GM12878 (cell line): ENCODE results near the gene CNDP2. TPM values are rescaled to one million over a fixed set of nuclear protein-coding genes. Genes with fewer than 3 reads are reported as not detected.

Source experiments
- ATAC-seq: fragments of 200-7000 bp; cut with Tn5 transposase; 3 replicates; pipeline ENCODE4 v1.9.1; 2020; ENCODE audit warnings: mild to moderate bottlenecking, moderate library complexity
- BruUV-seq: library from RNA; stranded (reverse); fragments of 400-500 nt; replicated peaks from 2 replicates; lab custom pipeline; 2021; lab: Mats Ljungman, UMichigan
- CTCF ChIA-PET: fragments of 300-600 bp; sonication (Branson Sonifier 250); formaldehyde crosslinking; extraction: SDS; loops from one replicate; lab custom pipeline; 2021; ENCODE audit warnings: inconsistent platforms; lab: Yijun Ruan, JAX
- POLR2A ChIA-PET: fragments of 350-600 bp; formaldehyde crosslinking; extraction: SDS; loops from one replicate; lab custom pipeline; 2021; ENCODE audit warnings: inconsistent platforms; lab: Charles Lee
- RAD21 ChIA-PET: fragments of 300-600 bp; sonication (Branson Sonifier 250); formaldehyde crosslinking; loops from one replicate; lab custom pipeline; 2023; ENCODE audit warnings: antibody characterized with exemption; ENCODE audit not compliant: unreplicated experiment; lab: Charles Lee
- SMC1A ChIA-PET: fragments of 300-600 bp; sonication (Branson Sonifier 250); formaldehyde crosslinking; loops from one replicate; lab custom pipeline; 2023; ENCODE audit not compliant: unreplicated experiment, uncharacterized antibody; lab: Charles Lee
- DNase-seq: peaks from one replicate; pipeline ENCODE4 v3.0.0-alpha.2; 2011; ENCODE audit warnings: low read depth, low spot score
- FAIRE-seq: peaks from 3 replicates; lab custom pipeline; 2011; peaks lifted over from hg19 to GRCh38; lab: Jason Lieb, UNC
- H2AFZ ChIP-seq: 2 replicates; pipeline ENCODE4 v1.6.0; 2011; ENCODE audit warnings: low read depth, low read length, control low read depth; ENCODE audit not compliant: control insufficient read depth
- H3K27ac ChIP-seq: 2 replicates; pipeline ENCODE4 v1.5.1; 2011; ENCODE audit warnings: control low read depth; ENCODE audit not compliant: control insufficient read depth, insufficient read depth
- H3K27me3 ChIP-seq, 2 experiments: replicated peaks in 1 of 2; 2 replicates each; pipeline versions ENCODE4 v1.6.0 to v1.6.1; 2011; ENCODE audit warnings: low read length in 1 of 2; ENCODE audit not compliant: control insufficient read depth in 2 of 2, insufficient read depth in 2 of 2
- H3K36me3 ChIP-seq, 2 experiments: 2 replicates each; pipeline ENCODE4 v1.5.1; 2011; ENCODE audit warnings: low read length in 1 of 2; ENCODE audit not compliant: control insufficient read depth in 2 of 2, insufficient read depth in 2 of 2
- H3K4me1 ChIP-seq: 2 replicates; pipeline ENCODE4 v1.6.1; 2011; ENCODE audit warnings: mild to moderate bottlenecking, low read length, moderate library complexity, mixed read lengths; ENCODE audit not compliant: control insufficient read depth, insufficient read depth
- H3K4me2 ChIP-seq: 2 replicates; pipeline ENCODE4 v1.6.0; 2011; ENCODE audit warnings: control low read depth; ENCODE audit not compliant: control insufficient read depth, insufficient read depth
- H3K4me3 ChIP-seq: fragments of 200-600 bp; sonication (generic); 2 replicates; pipeline ENCODE4 v1.5.1; 2016
- H3K79me2 ChIP-seq: 2 replicates; pipeline ENCODE4 v1.6.0; 2011; ENCODE audit warnings: low read length; ENCODE audit not compliant: control insufficient read depth, insufficient read depth
- H3K9ac ChIP-seq: 2 replicates; pipeline ENCODE4 v1.8.0; 2011; ENCODE audit warnings: low read length, control low read depth, mixed read lengths; ENCODE audit not compliant: control insufficient read depth, insufficient read depth
- H3K9me3 ChIP-seq: replicated peaks from 3 replicates; pipeline ENCODE4 v1.5.1; 2011; ENCODE audit warnings: mild to moderate bottlenecking, low read length; ENCODE audit not compliant: control insufficient read depth, insufficient read depth
- H4K20me1 ChIP-seq: 2 replicates; pipeline ENCODE4 v1.6.0; 2011; ENCODE audit not compliant: control insufficient read depth, insufficient read depth
- ASH2L ChIP-seq: fragments of 300-600, 200-600 bp; sonication (generic); IDR thresholded peaks from 2 replicates; pipeline ENCODE4 v1.6.1; 2017; ENCODE audit warnings: low read depth, mild to moderate bottlenecking, borderline replicate concordance
- BRCA1 ChIP-seq: IDR thresholded peaks from 2 replicates; pipeline ENCODE4 v1.6.1; 2011; ENCODE audit warnings: low read depth, low read length, improper control_type of control experiment
- POLR2AphosphoS2 ChIP-seq: IDR thresholded peaks from 2 replicates; pipeline ENCODE4 v1.6.1; 2011; ENCODE audit warnings: low read depth, mild to moderate bottlenecking, low read length, improper control_type of control experiment, moderate library complexity
- SREBF2 ChIP-seq: IDR thresholded peaks from 2 replicates; pipeline ENCODE4 v1.6.1; 2012; ENCODE audit warnings: mild to moderate bottlenecking, low read length
- ZBED1 ChIP-seq: IDR thresholded peaks from 2 replicates; pipeline ENCODE4 v1.6.1; 2016; ENCODE audit warnings: borderline replicate concordance
- ZSCAN29 ChIP-seq: fragments of 450-650 bp; IDR thresholded peaks from 2 replicates; pipeline ENCODE4 v1.6.1; 2017; ENCODE audit warnings: mild to moderate bottlenecking, moderate library complexity
- WGBS: methylation state at CpG from one replicate; pipeline ENCODE4 v1.1.6; 2016; ENCODE audit warnings: low lambda C conversion rate; ENCODE audit not compliant: insufficient replicate concordance, insufficient coverage; ENCODE audit errors: missing lambda C conversion rate; 5-methylcytosine and 5-hydroxymethylcytosine counted together
- in situ Hi-C: fragments of 300-500 bp; cut with MboI; formaldehyde crosslinking; loops from 9 replicates; pipeline ENCODE4 v1.14.3; 2018; ENCODE audit warnings: mixed read lengths
- intact Hi-C: fragments of 100-400 bp; cut with micrococcal nuclease; formaldehyde crosslinking; loops from one replicate; pipeline ENCODE4 v1.14.2; 2022; ENCODE audit not compliant: unreplicated experiment
- polyA plus RNA-seq, 11 experiments: library from polyadenylated mRNA; depleted of rRNA in 4 of 11; unstranded in 6 of 11; stranded (reverse) in 5 of 11; fragments of >200 nt; fragmentation: Nextera tagmentation in 4 of 11; fragmentation: Illumina TruSeq in 1 of 11; extraction: Ambion mirVana in 4 of 11; extraction: Trizol in 1 of 11; gene quantifications; 1 replicate in 1 of 11; 2 replicates in 10 of 11; pipeline versions ENCODE4 v1.2.1 to v1.2.3, GENCODE V29; 2011 to 2016; ENCODE audit warnings: inconsistent platforms in 2 of 11, missing spikeins in 2 of 11, low read depth in 1 of 11
- total RNA-seq, 4 experiments: library from RNA; depleted of rRNA in 3 of 4; stranded (reverse); fragments of >200 nt in 3 of 4; fragmentation: Illumina TruSeq in 1 of 4; extraction: Trizol in 1 of 4; gene quantifications; 2 replicates each; pipeline versions ENCODE4 v1.2.1 to v1.2.3, GENCODE V29; 2013 to 2021
- TF ChIP-seq, protein P1 (sequence below): fragments of 450-650 bp; IDR thresholded peaks from 2 replicates; pipeline ENCODE4 v1.6.1; 2017; ENCODE audit warnings: antibody characterized with exemption, mild to moderate bottlenecking, moderate library complexity

CNDP2 gene
- total and polyA plus RNA-seq, 10 of the 15 experiments (the other 5 are each of a cell fraction or from before 2014, with no cell fraction given), result 63.5 to 213 (median 158) TPM

DNA sequence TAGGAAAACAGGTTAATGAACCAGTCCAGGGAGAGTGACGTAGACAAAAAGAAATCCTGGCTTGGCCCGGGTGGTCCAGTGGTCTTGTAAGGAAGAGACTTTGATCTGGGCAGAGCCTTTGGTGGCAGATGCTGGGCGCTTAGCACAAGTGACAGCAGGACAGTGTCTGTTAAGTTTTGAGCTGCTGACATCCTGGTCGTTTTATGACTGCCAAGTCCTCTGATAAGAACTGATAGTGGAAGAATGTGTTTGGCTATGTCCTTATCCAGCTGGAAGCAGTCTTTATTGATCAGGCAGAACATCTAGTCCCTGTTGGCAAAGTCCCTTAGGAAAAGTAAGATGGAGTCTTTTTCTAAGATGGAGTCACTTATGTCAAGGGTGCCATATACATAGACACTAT is 74.1 kb downstream of the CNDP2 start (continued):
- TF ChIP-seq, protein P1, sequence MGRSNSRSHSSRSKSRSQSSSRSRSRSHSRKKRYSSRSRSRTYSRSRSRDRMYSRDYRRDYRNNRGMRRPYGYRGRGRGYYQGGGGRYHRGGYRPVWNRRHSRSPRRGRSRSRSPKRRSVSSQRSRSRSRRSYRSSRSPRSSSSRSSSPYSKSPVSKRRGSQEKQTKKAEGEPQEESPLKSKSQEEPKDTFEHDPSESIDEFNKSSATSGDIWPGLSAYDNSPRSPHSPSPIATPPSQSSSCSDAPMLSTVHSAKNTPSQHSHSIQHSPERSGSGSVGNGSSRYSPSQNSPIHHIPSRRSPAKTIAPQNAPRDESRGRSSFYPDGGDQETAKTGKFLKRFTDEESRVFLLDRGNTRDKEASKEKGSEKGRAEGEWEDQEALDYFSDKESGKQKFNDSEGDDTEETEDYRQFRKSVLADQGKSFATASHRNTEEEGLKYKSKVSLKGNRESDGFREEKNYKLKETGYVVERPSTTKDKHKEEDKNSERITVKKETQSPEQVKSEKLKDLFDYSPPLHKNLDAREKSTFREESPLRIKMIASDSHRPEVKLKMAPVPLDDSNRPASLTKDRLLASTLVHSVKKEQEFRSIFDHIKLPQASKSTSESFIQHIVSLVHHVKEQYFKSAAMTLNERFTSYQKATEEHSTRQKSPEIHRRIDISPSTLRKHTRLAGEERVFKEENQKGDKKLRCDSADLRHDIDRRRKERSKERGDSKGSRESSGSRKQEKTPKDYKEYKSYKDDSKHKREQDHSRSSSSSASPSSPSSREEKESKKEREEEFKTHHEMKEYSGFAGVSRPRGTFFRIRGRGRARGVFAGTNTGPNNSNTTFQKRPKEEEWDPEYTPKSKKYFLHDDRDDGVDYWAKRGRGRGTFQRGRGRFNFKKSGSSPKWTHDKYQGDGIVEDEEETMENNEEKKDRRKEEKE, result no peak
- TF ChIP-seq ZSCAN29 (no peak), ZBED1 (no peak), SREBF2 (no peak)
- TF ChIP-seq, all 136 proteins: peak for 0

DNA sequence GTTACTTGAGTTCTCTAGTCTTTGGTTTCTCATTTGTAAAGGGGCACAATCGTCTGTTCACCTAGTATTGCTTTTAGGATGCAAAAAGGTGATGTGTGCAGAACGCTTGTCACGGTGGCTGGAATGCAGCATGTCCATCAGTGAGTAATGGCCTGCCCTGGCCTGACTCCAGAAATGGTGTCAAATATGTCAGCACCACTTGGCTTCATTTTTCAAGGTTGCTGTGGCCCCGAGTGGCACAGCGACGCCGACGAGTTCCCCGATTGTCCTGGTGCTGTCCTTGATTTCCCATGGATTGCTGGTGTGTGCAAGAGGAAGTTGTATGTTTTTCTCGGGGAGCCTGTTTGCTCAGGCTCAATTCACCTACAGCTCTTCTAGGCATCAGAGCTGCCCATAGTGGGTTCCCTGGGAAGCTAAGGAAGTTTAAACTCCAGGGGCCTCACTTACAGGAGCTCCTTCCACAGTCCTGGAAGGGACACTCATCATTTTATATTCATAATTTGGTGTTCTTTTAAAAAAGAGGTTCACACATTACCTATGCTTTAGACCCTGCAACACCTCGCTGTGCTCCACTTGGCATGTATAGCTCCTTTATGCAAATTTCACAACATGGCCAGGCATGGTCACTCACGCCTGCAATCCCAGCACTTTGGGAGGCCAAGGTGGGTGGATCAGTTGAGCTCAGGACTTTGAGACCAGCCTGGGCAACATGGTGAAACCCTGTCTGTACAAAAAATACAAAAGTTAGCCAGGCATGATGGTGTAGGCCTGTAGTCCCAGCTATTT is 75.9 kb downstream of the CNDP2 start:
- Histone ChIP-seq H3K9me3 (no peaks in the 10 kb centered on the region), H3K4me2 (no peak overlapping the region), H3K9ac (no peak overlapping the region), H3K27me3 (peaks cover 0 to 1% of the 10 kb centered on the region in 2 experiments; a peak in 2 of 4 replicates), H4K20me1 (no peaks in the 10 kb centered on the region), H3K27ac (no peak overlapping the region), H3K79me2 (no peaks in the 10 kb centered on the region), H3K36me3 (no peaks in the 10 kb centered on the region), H2AFZ (no peak overlapping the region), H3K4me1 (no peaks in the 10 kb centered on the region), H3K4me3 (no peak overlapping the region)
- no TSS peak for BruUV-seq
- ATAC-seq (no peak), DNase-seq (no peak), FAIRE-seq (no peak)
- in situ Hi-C loops (no loop called here), intact Hi-C loops (no loop called here)
- ChIA-PET POLR2A (no interaction called here), CTCF (no interaction called here), SMC1A (no interaction called here), RAD21 (no interaction called here)
- TF ChIP-seq ASH2L (no peak), POLR2AphosphoS2 (no peak), BRCA1 (no peak)
- 51% methylated on average over 12 of the region's 12 CpGs for WGBS
